Panc1 (cell line): ENCODE data around the gene C2orf81. TPM values are rescaled to one million over a fixed set of nuclear protein-coding genes. Genes with fewer than 3 reads are reported as not detected.
A peak's percentile ranks its signal among the peaks of the same experiment; 100 is the strongest.

ENCODE experiments used
- ATAC-seq: fragments of 200-7000 bp; cut with Tn5 transposase; 2 replicates; pipeline ENCODE4 v1.9.1; 2020; ENCODE audit warnings: mild to moderate bottlenecking, moderate library complexity
- BruUV-seq: library from RNA; stranded (reverse); fragments of 400-500 nt; replicated peaks from 2 replicates; lab custom pipeline; 2021; lab: Mats Ljungman, UMichigan
- CTCF ChIA-PET: fragments of 300-600 bp; sonication (Branson Sonifier 250); formaldehyde crosslinking; loops from one replicate; lab custom pipeline; 2022; ENCODE audit warnings: antibody characterized with exemption; lab: Charles Lee
- POLR2A ChIA-PET: fragments of 300-600 bp; sonication (Branson Sonifier 250); formaldehyde crosslinking; loops from one replicate; lab custom pipeline; 2022; ENCODE audit warnings: antibody characterized with exemption; lab: Charles Lee
- DNase-seq: peaks from one replicate; pipeline ENCODE4 v3.0.0-alpha.2; 2010; ENCODE audit warnings: low read depth, low spot score
- H3K27ac ChIP-seq: 2 replicates; pipeline ENCODE4 v1.5.1; 2011; ENCODE audit warnings: mild to moderate bottlenecking, low read length, inconsistent platforms
- H3K27me3 ChIP-seq: fragments of 200-500 bp; sonication (Bioruptor generic); 2 replicates; pipeline ENCODE4 v1.6.0; 2014; ENCODE audit warnings: low read length, inconsistent platforms; ENCODE audit not compliant: control insufficient read depth, insufficient read depth
- H3K36me3 ChIP-seq: fragments of 200-500 bp; sonication (Bioruptor generic); 2 replicates; pipeline ENCODE4 v1.5.1; 2014; ENCODE audit warnings: inconsistent platforms, mild to moderate bottlenecking, low read length, moderate library complexity; ENCODE audit not compliant: control insufficient read depth, insufficient read depth
- H3K4me1 ChIP-seq: 2 replicates; pipeline ENCODE4 v1.5.1; 2011; ENCODE audit warnings: inconsistent platforms, mild to moderate bottlenecking, low read length, moderate library complexity; ENCODE audit not compliant: control insufficient read depth, insufficient read depth
- H3K4me3 ChIP-seq, 2 experiments: 2 replicates each; pipeline ENCODE4 v1.5.1; 2011 to 2012; ENCODE audit warnings: low read depth in 2 of 2, low read length in 2 of 2, mild to moderate bottlenecking in 2 of 2, inconsistent platforms in 1 of 2, moderate library complexity in 1 of 2
- H3K9me3 ChIP-seq: fragments of 200-500 bp; sonication (Bioruptor generic); 2 replicates; pipeline ENCODE4 v1.5.1; 2014; ENCODE audit warnings: low read depth, mild to moderate bottlenecking, inconsistent platforms, low read length, moderate library complexity; ENCODE audit not compliant: control insufficient read depth, insufficient read depth
- POLR2AphosphoS5 ChIP-seq: IDR thresholded peaks from 2 replicates; pipeline ENCODE4 v1.6.1; 2012; ENCODE audit warnings: mild to moderate bottlenecking, low read depth, low read length, moderate library complexity
- SIN3A ChIP-seq: IDR thresholded peaks from 2 replicates; pipeline ENCODE4 v1.6.1; 2012; ENCODE audit warnings: low read depth, mild to moderate bottlenecking, low read length, moderate library complexity, borderline replicate concordance; ENCODE audit not compliant: insufficient read depth
- TCF7L2 ChIP-seq: IDR thresholded peaks from 2 replicates; pipeline ENCODE4 v1.6.1; 2011; ENCODE audit warnings: mild to moderate bottlenecking, low read depth, low read length, inconsistent platforms
- in situ Hi-C: cut with HindIII; loops from 2 replicates; pipeline ENCODE4 v1.10.0; 2016; ENCODE audit warnings: low sequenced_read_pairs, low pct_unique_long_range_greater_than_20kb
- intact Hi-C: fragments of 100-400 bp; cut with micrococcal nuclease; formaldehyde crosslinking; loops from one replicate; pipeline ENCODE4 v1.10.0; 2022; ENCODE audit not compliant: unreplicated experiment
- total RNA-seq: library from RNA; stranded (reverse); gene quantifications from one replicate; pipeline ENCODE4 v1.2.1, GENCODE V29; 2021; ENCODE audit not compliant: unreplicated experiment
- TF ChIP-seq, protein P1 (sequence below), 2 experiments: IDR thresholded peaks; 2 replicates each; pipeline ENCODE4 v1.6.1; 2011 to 2012; ENCODE audit warnings: low read depth in 2 of 2, control low read depth in 1 of 2, low read length in 1 of 2, mild to moderate bottlenecking in 1 of 2, moderate library complexity in 1 of 2; ENCODE audit not compliant: insufficient read depth in 1 of 2
- TF ChIP-seq, protein P2 (sequence below): fragments of 450-650 bp; IDR thresholded peaks from 2 replicates; pipeline ENCODE4 v1.5.1; 2017; ENCODE audit warnings: mild to moderate bottlenecking

The C2orf81 gene
- total RNA-seq, 1 experiment from 2014 or later = 3.9 TPM

- Histone ChIP-seq H3K4me1 (peaks cover 20% of the 10 kb centered on the region), H3K27me3 (no peaks in the 10 kb centered on the region), H3K27ac (peak within 1 kb of the TSS; percentile 99), H3K36me3 (peaks cover 6% of the 10 kb centered on the region; the same call in 1 of the 2 replicates), H3K9me3 (no peaks in the 10 kb centered on the region), H3K4me3 (peak within 1 kb of the TSS; percentile 95 to 100)
- intact Hi-C loops (no loop called here), in situ Hi-C loops (no loop called here)
- ATAC-seq (peak; percentile 90), DNase-seq (peak; percentile 100)
- CTCF ChIA-PET = interaction anchor here (0.7 kb wide), 1 partner anchor 67 kb away, joined by 3 read pairs; no protein-coding TSS in a partner anchor
- peak; percentile 9 for TF ChIP-seq POLR2AphosphoS5
- TF ChIP-seq, protein P1, sequence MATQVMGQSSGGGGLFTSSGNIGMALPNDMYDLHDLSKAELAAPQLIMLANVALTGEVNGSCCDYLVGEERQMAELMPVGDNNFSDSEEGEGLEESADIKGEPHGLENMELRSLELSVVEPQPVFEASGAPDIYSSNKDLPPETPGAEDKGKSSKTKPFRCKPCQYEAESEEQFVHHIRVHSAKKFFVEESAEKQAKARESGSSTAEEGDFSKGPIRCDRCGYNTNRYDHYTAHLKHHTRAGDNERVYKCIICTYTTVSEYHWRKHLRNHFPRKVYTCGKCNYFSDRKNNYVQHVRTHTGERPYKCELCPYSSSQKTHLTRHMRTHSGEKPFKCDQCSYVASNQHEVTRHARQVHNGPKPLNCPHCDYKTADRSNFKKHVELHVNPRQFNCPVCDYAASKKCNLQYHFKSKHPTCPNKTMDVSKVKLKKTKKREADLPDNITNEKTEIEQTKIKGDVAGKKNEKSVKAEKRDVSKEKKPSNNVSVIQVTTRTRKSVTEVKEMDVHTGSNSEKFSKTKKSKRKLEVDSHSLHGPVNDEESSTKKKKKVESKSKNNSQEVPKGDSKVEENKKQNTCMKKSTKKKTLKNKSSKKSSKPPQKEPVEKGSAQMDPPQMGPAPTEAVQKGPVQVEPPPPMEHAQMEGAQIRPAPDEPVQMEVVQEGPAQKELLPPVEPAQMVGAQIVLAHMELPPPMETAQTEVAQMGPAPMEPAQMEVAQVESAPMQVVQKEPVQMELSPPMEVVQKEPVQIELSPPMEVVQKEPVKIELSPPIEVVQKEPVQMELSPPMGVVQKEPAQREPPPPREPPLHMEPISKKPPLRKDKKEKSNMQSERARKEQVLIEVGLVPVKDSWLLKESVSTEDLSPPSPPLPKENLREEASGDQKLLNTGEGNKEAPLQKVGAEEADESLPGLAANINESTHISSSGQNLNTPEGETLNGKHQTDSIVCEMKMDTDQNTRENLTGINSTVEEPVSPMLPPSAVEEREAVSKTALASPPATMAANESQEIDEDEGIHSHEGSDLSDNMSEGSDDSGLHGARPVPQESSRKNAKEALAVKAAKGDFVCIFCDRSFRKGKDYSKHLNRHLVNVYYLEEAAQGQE (IDR thresholded peaks at IDR 0.05; ENCODE audit: insufficient read depth in 1 of 2, low read depth in 2 of 2, low read length in 1 of 2) = no peak
- POLR2A ChIA-PET = interaction anchor here (0.5 to 1.2 kb wide), 5 partner anchors 13 to 43 kb away, joined by 3 to 9 read pairs (median 4); no protein-coding TSS in a partner anchor
- TSS peak; percentile 88 for BruUV-seq
These were observed 36.9 kb upstream of the C2orf81 start, which contains the start of gene WBP1 for GRCh38 chr2:74458132-74458937. Gene WBP1 (plus strand): TSS chr2:74458438. CDS start chr2:74458603, 165 bp downstream.

DNA sequence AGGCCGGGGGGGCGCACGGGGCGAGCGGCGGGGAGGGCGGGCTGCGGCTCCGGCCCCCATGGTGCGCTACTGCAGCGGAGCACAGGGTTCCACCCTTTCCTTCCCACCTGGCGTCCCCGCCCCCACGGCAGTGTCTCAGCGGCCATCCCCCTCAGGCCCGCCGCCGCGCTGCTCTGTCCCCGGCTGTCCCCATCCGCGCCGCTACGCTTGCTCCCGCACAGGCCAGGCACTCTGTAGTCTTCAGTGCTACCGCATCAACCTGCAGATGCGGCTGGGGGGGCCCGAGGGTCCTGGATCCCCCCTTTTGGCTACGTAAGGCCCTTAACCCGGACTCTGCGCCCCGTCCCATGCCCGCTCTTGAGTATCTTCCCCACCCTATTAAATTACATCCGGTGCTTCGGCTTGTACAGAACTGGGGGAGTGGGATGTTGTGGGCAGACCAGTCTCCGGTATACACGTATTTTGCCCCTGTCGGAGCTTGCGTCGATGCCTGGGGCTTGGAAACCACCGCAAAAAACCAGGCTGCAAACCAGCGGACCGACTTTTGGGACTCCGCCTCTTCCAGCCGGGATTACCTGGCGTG, 36.2 kb upstream of the C2orf81 start:
- H3K27ac ChIP-seq = peak overlapping the region; percentile 90
- TF ChIP-seq SIN3A (no peak), POLR2AphosphoS5 (peak; percentile 59; the same call in 1 of the 2 replicates), TCF7L2 (no peak)
- CTCF ChIA-PET = no interaction called here
- POLR2A ChIA-PET = interaction anchor here (0.6 to 1.2 kb wide), 3 partner anchors 17 to 43 kb away, joined by 3 to 4 read pairs (median 3); no protein-coding TSS in a partner anchor
- BruUV-seq = no TSS peak
- peak overlapping the region; percentile 91 to 100 for H3K4me3 ChIP-seq
- peaks cover 4% of the 10 kb centered on the region; the same call in 1 of the 2 replicates for H3K36me3 ChIP-seq
- in situ Hi-C loops = no loop called here
- DNase-seq = no peak
- no peaks in the 10 kb centered on the region for H3K27me3 ChIP-seq
- ATAC-seq = peak; percentile 64
- H3K9me3 ChIP-seq = no peaks in the 10 kb centered on the region
- intact Hi-C loops = no loop called here
- H3K4me1 ChIP-seq = peaks cover 20% of the 10 kb centered on the region

- Histone ChIP-seq H3K4me1 (peaks cover 20% of the 10 kb centered on the region), H3K27ac (peak overlapping the region; percentile 65), H3K9me3 (no peaks in the 10 kb centered on the region), H3K27me3 (no peaks in the 10 kb centered on the region), H3K36me3 (peaks cover 4% of the 10 kb centered on the region; the same call in 1 of the 2 replicates), H3K4me3 (peak overlapping the region; percentile 91 to 100)
- TF ChIP-seq, protein P2, sequence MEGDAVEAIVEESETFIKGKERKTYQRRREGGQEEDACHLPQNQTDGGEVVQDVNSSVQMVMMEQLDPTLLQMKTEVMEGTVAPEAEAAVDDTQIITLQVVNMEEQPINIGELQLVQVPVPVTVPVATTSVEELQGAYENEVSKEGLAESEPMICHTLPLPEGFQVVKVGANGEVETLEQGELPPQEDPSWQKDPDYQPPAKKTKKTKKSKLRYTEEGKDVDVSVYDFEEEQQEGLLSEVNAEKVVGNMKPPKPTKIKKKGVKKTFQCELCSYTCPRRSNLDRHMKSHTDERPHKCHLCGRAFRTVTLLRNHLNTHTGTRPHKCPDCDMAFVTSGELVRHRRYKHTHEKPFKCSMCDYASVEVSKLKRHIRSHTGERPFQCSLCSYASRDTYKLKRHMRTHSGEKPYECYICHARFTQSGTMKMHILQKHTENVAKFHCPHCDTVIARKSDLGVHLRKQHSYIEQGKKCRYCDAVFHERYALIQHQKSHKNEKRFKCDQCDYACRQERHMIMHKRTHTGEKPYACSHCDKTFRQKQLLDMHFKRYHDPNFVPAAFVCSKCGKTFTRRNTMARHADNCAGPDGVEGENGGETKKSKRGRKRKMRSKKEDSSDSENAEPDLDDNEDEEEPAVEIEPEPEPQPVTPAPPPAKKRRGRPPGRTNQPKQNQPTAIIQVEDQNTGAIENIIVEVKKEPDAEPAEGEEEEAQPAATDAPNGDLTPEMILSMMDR = no peak
- TF ChIP-seq, protein P1 (IDR thresholded peaks at IDR 0.05; ENCODE audit: insufficient read depth in 1 of 2, low read depth in 2 of 2, low read length in 1 of 2) = no peak
- TF ChIP-seq SIN3A = no peak
- TF ChIP-seq TCF7L2 = no peak
- TF ChIP-seq POLR2AphosphoS5 = no peak
- POLR2A ChIA-PET = no interaction called here
- no peak for ATAC-seq
- DNase-seq = no peak
- CTCF ChIA-PET = no interaction called here
- no TSS peak for BruUV-seq
- in situ Hi-C loops (no loop called here), intact Hi-C loops (no loop called here)
These were observed 35.7 kb upstream of the C2orf81 start for GRCh38 chr2:74457129-74457548.
